HG03460 (cell line): ENCODE measurements around the gene RASGRF1.
"Not testable (repeated sequence)": the region's sequence is repeated elsewhere in the genome, so short reads cannot be mapped to it uniquely, and the experiment has no call there.

Experiments used
- ATAC-seq: cut with Tn5 transposase; IDR thresholded peaks from one replicate; pipeline ENCODE4 v1.9.1; 2021; ENCODE audit not compliant: unreplicated experiment

The RASGRF1 gene

GRCh38 chr15:79041601-79042168, 48.9 kb downstream of the RASGRF1 start:
- no peak for ATAC-seq

GRCh38 chr15:79037848-79038247, 52.7 kb downstream of the RASGRF1 start:
- no peak for ATAC-seq

GRCh38 chr15:79036323-79036722, 54.3 kb downstream of the RASGRF1 start:
- no peak for ATAC-seq

- ATAC-seq, result no peak
Observed at GRCh38 chr15:79035814-79036213, 54.8 kb downstream of the RASGRF1 start.

- no peak for ATAC-seq
Observed at GRCh38 chr15:79035111-79035601, 55.4 kb downstream of the RASGRF1 start.

- ATAC-seq, result no peak
Observed at GRCh38 chr15:79034284-79034683, 56.3 kb downstream of the RASGRF1 start.

- ATAC-seq, result no peak
Observed at GRCh38 chr15:79032656-79033055, 57.9 kb downstream of the RASGRF1 start.

- ATAC-seq, result no peak
Observed at GRCh38 chr15:79031821-79032220, 58.8 kb downstream of the RASGRF1 start.

- ATAC-seq, result no peak
Observed at GRCh38 chr15:79031201-79031600, 59.4 kb downstream of the RASGRF1 start.

GRCh38 chr15:79030470-79030869, 60.1 kb downstream of the RASGRF1 start:
- ATAC-seq, result no peak

GRCh38 chr15:79028411-79028964, 62.1 kb downstream of the RASGRF1 start:
- ATAC-seq, result no peak

GRCh38 chr15:79027532-79028410, 62.8 kb downstream of the RASGRF1 start:
- ATAC-seq, result no peak

- ATAC-seq, result no peak
Observed at GRCh38 chr15:79025802-79026201, 64.8 kb downstream of the RASGRF1 start.

- no peak for ATAC-seq
Observed at GRCh38 chr15:79025201-79025600, 65.4 kb downstream of the RASGRF1 start.

GRCh38 chr15:79024493-79024892, 66.1 kb downstream of the RASGRF1 start:
- ATAC-seq, result not testable (repeated sequence)

- no peak for ATAC-seq
Observed at GRCh38 chr15:79023918-79024317, 66.7 kb downstream of the RASGRF1 start.

- no peak for ATAC-seq
Observed at GRCh38 chr15:79023546-79023890, 67.1 kb downstream of the RASGRF1 start.

GRCh38 chr15:79018960-79019359, 71.6 kb downstream of the RASGRF1 start:
- no peak for ATAC-seq

- ATAC-seq, result no peak
Observed at GRCh38 chr15:79017953-79018352, 72.6 kb downstream of the RASGRF1 start.

GRCh38 chr15:79016527-79017170, 73.9 kb downstream of the RASGRF1 start:
- no peak for ATAC-seq

- no peak for ATAC-seq
Observed at GRCh38 chr15:79015416-79015815, 75.2 kb downstream of the RASGRF1 start.

- ATAC-seq, result no peak
Observed at GRCh38 chr15:79010278-79010677, 80.3 kb downstream of the RASGRF1 start.
